Stimulated activated CD8-positive, alpha-beta memory T cell treated with anti-CD3 and anti-CD28 coated beads, Interleukin-12 subunit alpha, Interleukin-12 subunit beta, amount 100 ng/mL, for 1 hour (primary cell): ENCODE measurements around the gene TSPEAR.

Experiments used
- DNase-seq: peaks from one replicate; pipeline ENCODE4 v3.0.0-alpha.2; 2020; ENCODE audit warnings: low read depth

Gene TSPEAR

GRCh38 chr21:44527983-44528633 lies 183.3 kb downstream of the TSPEAR start:
- DNase-seq = no peak

- no peak for DNase-seq
These were observed 184.0 kb downstream of the TSPEAR start for GRCh38 chr21:44527156-44527982.

GRCh38 chr21:44526096-44526997 lies 185.0 kb downstream of the TSPEAR start:
- DNase-seq = no peak

GRCh38 chr21:44525391-44526095 lies 185.8 kb downstream of the TSPEAR start:
- no peak for DNase-seq

GRCh38 chr21:44524414-44525371 lies 186.7 kb downstream of the TSPEAR start:
- DNase-seq = no peak

- DNase-seq = no peak
These were observed 187.6 kb downstream of the TSPEAR start for GRCh38 chr21:44523567-44524413.

- DNase-seq = no peak
These were observed 188.6 kb downstream of the TSPEAR start for GRCh38 chr21:44522753-44523204.

GRCh38 chr21:44521928-44522752 lies 189.2 kb downstream of the TSPEAR start:
- DNase-seq = no peak

GRCh38 chr21:44521301-44521927 lies 190.0 kb downstream of the TSPEAR start:
- DNase-seq = no peak

- DNase-seq = no peak
These were observed 190.8 kb downstream of the TSPEAR start for GRCh38 chr21:44520326-44521300.

- DNase-seq = no peak
These were observed 191.7 kb downstream of the TSPEAR start for GRCh38 chr21:44519346-44520325.

GRCh38 chr21:44518686-44519085 lies 192.7 kb downstream of the TSPEAR start:
- DNase-seq = no peak

GRCh38 chr21:44517175-44517899 lies 194.0 kb downstream of the TSPEAR start:
- no peak for DNase-seq

- DNase-seq = no peak
These were observed 194.6 kb downstream of the TSPEAR start for GRCh38 chr21:44516828-44517174.

GRCh38 chr21:44516342-44516741 lies 195.0 kb downstream of the TSPEAR start:
- no peak for DNase-seq
